HL-60 (cell line): ENCODE measurements around the gene KANSL3.

Experiments used
- DNase-seq, 2 experiments: peaks; one replicate each; pipeline ENCODE4 v3.0.0-alpha.2; 2010 to 2020; ENCODE audit warnings: low read depth in 1 of 2, low spot score in 1 of 2
- H3K27ac ChIP-seq: fragments of 250-450 bp; sonication (Bioruptor Pico); replicated peaks from 2 replicates; pipeline ENCODE4 v1.5.1; 2020; ENCODE audit warnings: mild to moderate bottlenecking, moderate library complexity
- H3K27me3 ChIP-seq: fragments of 250-450 bp; sonication (Bioruptor Pico); 2 replicates; pipeline ENCODE4 v1.5.1; 2021; ENCODE audit warnings: mild to moderate bottlenecking, moderate library complexity; ENCODE audit not compliant: insufficient read depth, poor library complexity, severe bottlenecking
- H3K4me3 ChIP-seq: replicated peaks from 2 replicates; pipeline ENCODE4 v1.5.1; 2011; ENCODE audit warnings: mild to moderate bottlenecking, control low read depth, low read length; ENCODE audit not compliant: insufficient read depth
- CTCF ChIP-seq: IDR thresholded peaks from one replicate; pipeline ENCODE4 v1.5.1; 2011; ENCODE audit warnings: low read length, control low read depth, inconsistent platforms; ENCODE audit not compliant: insufficient read depth
- GABPA ChIP-seq: IDR thresholded peaks from 2 replicates; pipeline ENCODE4 v1.6.1; 2012; ENCODE audit warnings: low read depth
- POLR2AphosphoS5 ChIP-seq: IDR thresholded peaks from 2 replicates; pipeline ENCODE4 v1.6.1; 2012; ENCODE audit warnings: low read depth
- REST ChIP-seq: IDR thresholded peaks from 2 replicates; pipeline ENCODE4 v1.6.1; 2012; ENCODE audit warnings: low read depth; ENCODE audit not compliant: insufficient replicate concordance
- SPI1 ChIP-seq: IDR thresholded peaks from 2 replicates; pipeline ENCODE4 v1.6.1; 2012; ENCODE audit warnings: low read depth, mild to moderate bottlenecking, borderline replicate concordance

The KANSL3 gene

GRCh38 chr2:96591054-96591453 lies 47.1 kb downstream of the KANSL3 start:
- DNase-seq, result no peak
- no peak overlapping the region for H3K4me3 ChIP-seq
- no peak overlapping the region for H3K27ac ChIP-seq
- H3K27me3 ChIP-seq, result no peaks in the 10 kb centered on the region
- TF ChIP-seq GABPA, result no peak
- no peak for TF ChIP-seq POLR2AphosphoS5
- no peak for TF ChIP-seq REST
- TF ChIP-seq SPI1, result no peak
- no peak for TF ChIP-seq CTCF

GRCh38 chr2:96587843-96588242 lies 50.3 kb downstream of the KANSL3 start:
- H3K27me3 ChIP-seq, result no peaks in the 10 kb centered on the region
- H3K27ac ChIP-seq, result no peak overlapping the region
- H3K4me3 ChIP-seq, result no peak overlapping the region
- no peak for DNase-seq
- TF ChIP-seq CTCF (no peak), REST (no peak), SPI1 (no peak), POLR2AphosphoS5 (no peak), GABPA (no peak)

GRCh38 chr2:96584017-96584416 lies 54.1 kb downstream of the KANSL3 start:
- no peak for TF ChIP-seq GABPA
- no peak overlapping the region for H3K27ac ChIP-seq
- DNase-seq, result no peak
- no peaks in the 10 kb centered on the region for H3K27me3 ChIP-seq
- H3K4me3 ChIP-seq, result no peak overlapping the region

- peak in 1 of 2 experiments; percentile 30 for DNase-seq
- TF ChIP-seq GABPA (no peak), SPI1 (no peak), REST (no peak), POLR2AphosphoS5 (no peak), CTCF (no peak)
- Histone ChIP-seq H3K4me3 (no peak overlapping the region), H3K27ac (no peak overlapping the region), H3K27me3 (no peaks in the 10 kb centered on the region)
These were observed 57.3 kb downstream of the KANSL3 start for GRCh38 chr2:96580771-96581170.
